ENCODE measurements around the gene SHISAL1. TPM values are rescaled to one million over a fixed set of nuclear protein-coding genes. Genes with fewer than 3 reads are reported as not detected.

SHISAL1 gene
- total and polyA plus RNA-seq, 2 donors (not counting 1 experiment from before 2014, with no cell fraction given): not detected

GRCh38 chr22:44277386-44278135 is 35.2 kb downstream of the SHISAL1 start:
- H3K9me3 Mint-ChIP-seq (ENCODE audit: insufficient read depth): no peaks in the 10 kb centered on the region
- peaks cover 15% of the 10 kb centered on the region for H3K4me1 Mint-ChIP-seq
- ChIA-PET POLR2A (no interaction called here), CTCF (no interaction called here)
- DNase-seq: no peak
- H3K27ac Mint-ChIP-seq: no peak overlapping the region
- TF ChIP-seq CTCF (IDR thresholded peaks at IDR 0.05) (no peak), EZH2 (IDR thresholded peaks at IDR 0.05; ENCODE audit: borderline replicate concordance, insufficient read depth, low read depth, low read length, poor library complexity, severe bottlenecking) (no peak)
- Histone ChIP-seq H3K9me3 (ENCODE audit: control extremely low read depth in 1 of 3, control insufficient read depth in 2 of 3, insufficient read depth in 1 of 3, low read length in 2 of 3) (no peaks in the 10 kb centered on the region), H2AFZ (ENCODE audit: insufficient read depth, low read depth, low read length, poor library complexity, severe bottlenecking) (no peak overlapping the region), H3K9ac (ENCODE audit: low read length) (no peak overlapping the region), H3K79me2 (ENCODE audit: control insufficient read depth, insufficient read depth, low read length) (no peaks in the 10 kb centered on the region), H3K36me3 (replicated peaks in 1 of 2; ENCODE audit: control extremely low read depth in 1 of 2, control insufficient read depth in 1 of 2, extremely low read depth in 1 of 2, insufficient read depth in 2 of 2, low read length in 1 of 2) (no peaks in the 10 kb centered on the region), H3K27ac (ENCODE audit: low read length in 2 of 2) (no peak overlapping the region), H4K20me1 (ENCODE audit: control insufficient read depth, insufficient read depth, low read length, poor library complexity, severe bottlenecking) (no peaks in the 10 kb centered on the region), H3K4me3 (ENCODE audit: control extremely low read depth in 1 of 5, extremely low read depth in 1 of 5, insufficient read depth in 1 of 5, low read depth in 2 of 5, low read length in 4 of 5) (no peak overlapping the region), H3K4me1 (ENCODE audit: control insufficient read depth in 2 of 2, insufficient read depth in 2 of 2, low read length in 2 of 2) (peaks cover 7% of the 10 kb centered on the region in 2 donors), H3K27me3 (replicated peaks in 1 of 4; ENCODE audit: control extremely low read depth in 1 of 4, control insufficient read depth in 3 of 4, insufficient read depth in 4 of 4, low read length in 3 of 4) (peaks cover 0 to 20% (median 2%) of the 10 kb centered on the region in 4 experiments), H3K4me2 (replicated peaks; ENCODE audit: low read depth, low read length, poor library complexity, severe bottlenecking) (no peak overlapping the region)
- H3K27me3 Mint-ChIP-seq: peaks cover 44% of the 10 kb centered on the region
- no peak for ATAC-seq (ENCODE audit: low read depth)
- WGBS (ENCODE audit: insufficient coverage): 95% methylated on average over 9 of the region's 13 CpGs
- no peak overlapping the region for H3K4me3 Mint-ChIP-seq
- intact Hi-C loops (cut with micrococcal nuclease): no loop called here

GRCh38 chr22:44276706-44277356 is 35.9 kb downstream of the SHISAL1 start:
- TF ChIP-seq CTCF (IDR thresholded peaks at IDR 0.05): no peak
- no peak for TF ChIP-seq EZH2 (IDR thresholded peaks at IDR 0.05; ENCODE audit: borderline replicate concordance, insufficient read depth, low read depth, low read length, poor library complexity, severe bottlenecking)
- no peaks in the 10 kb centered on the region for H3K9me3 ChIP-seq (ENCODE audit: control extremely low read depth in 1 of 3, control insufficient read depth in 2 of 3, insufficient read depth in 1 of 3, low read length in 2 of 3)
- DNase-seq: no peak
- 79% methylated on average over 17 of the region's 18 CpGs for WGBS (ENCODE audit: insufficient coverage)
- intact Hi-C loops (cut with micrococcal nuclease): no loop called here
- Mint-ChIP-seq H3K27ac (no peak overlapping the region), H3K4me3 (no peak overlapping the region), H3K27me3 (peaks cover 44% of the 10 kb centered on the region), H3K4me1 (peaks cover 17% of the 10 kb centered on the region), H3K9me3 (ENCODE audit: insufficient read depth) (no peaks in the 10 kb centered on the region)
- no peak overlapping the region for H3K9ac ChIP-seq (ENCODE audit: low read length)
- no peaks in the 10 kb centered on the region for H3K36me3 ChIP-seq (replicated peaks in 1 of 2; ENCODE audit: control extremely low read depth in 1 of 2, control insufficient read depth in 1 of 2, extremely low read depth in 1 of 2, insufficient read depth in 2 of 2, low read length in 1 of 2)
- H2AFZ ChIP-seq (ENCODE audit: insufficient read depth, low read depth, low read length, poor library complexity, severe bottlenecking): no peak overlapping the region
- H4K20me1 ChIP-seq (ENCODE audit: control insufficient read depth, insufficient read depth, low read length, poor library complexity, severe bottlenecking): no peaks in the 10 kb centered on the region
- no peak overlapping the region for H3K27ac ChIP-seq (ENCODE audit: low read length in 2 of 2)
- ChIA-PET POLR2A (no interaction called here), CTCF (no interaction called here)
- H3K4me2 ChIP-seq (replicated peaks; ENCODE audit: low read depth, low read length, poor library complexity, severe bottlenecking): no peak overlapping the region
- H3K4me3 ChIP-seq (ENCODE audit: control extremely low read depth in 1 of 5, extremely low read depth in 1 of 5, insufficient read depth in 1 of 5, low read depth in 2 of 5, low read length in 4 of 5): no peak overlapping the region
- H3K4me1 ChIP-seq (ENCODE audit: control insufficient read depth in 2 of 2, insufficient read depth in 2 of 2, low read length in 2 of 2): peaks cover 7% of the 10 kb centered on the region in 2 donors
- no peak for ATAC-seq (ENCODE audit: low read depth)
- H3K27me3 ChIP-seq (replicated peaks in 1 of 4; ENCODE audit: control extremely low read depth in 1 of 4, control insufficient read depth in 3 of 4, insufficient read depth in 4 of 4, low read length in 3 of 4): peaks cover 0 to 20% (median 2%) of the 10 kb centered on the region in 4 experiments
- no peaks in the 10 kb centered on the region for H3K79me2 ChIP-seq (ENCODE audit: control insufficient read depth, insufficient read depth, low read length)
